KOPT-K1 (cell line): ENCODE measurements around the gene RPL23.

Experiments
- H3K27ac ChIP-seq: fragments of 200-600 bp; sonication (generic); 2 replicates; pipeline ENCODE4 v1.5.1; 2016; ENCODE audit warnings: antibody characterized with exemption, mild to moderate bottlenecking, low read depth, low read length; ENCODE audit not compliant: poor library complexity, severe bottlenecking
- H3K36me3 ChIP-seq: fragments of 200-600 bp; sonication (generic); 2 replicates; pipeline ENCODE4 v1.5.1; 2017; ENCODE audit warnings: antibody characterized with exemption, mild to moderate bottlenecking, low read length, moderate library complexity; ENCODE audit not compliant: insufficient read depth
- H3K9me3 ChIP-seq: fragments of 200-600 bp; sonication (generic); 2 replicates; pipeline ENCODE4 v1.5.1; 2017; ENCODE audit warnings: antibody characterized with exemption, low read length, mild to moderate bottlenecking; ENCODE audit not compliant: insufficient read depth, poor library complexity, severe bottlenecking

RPL23 gene

DNA sequence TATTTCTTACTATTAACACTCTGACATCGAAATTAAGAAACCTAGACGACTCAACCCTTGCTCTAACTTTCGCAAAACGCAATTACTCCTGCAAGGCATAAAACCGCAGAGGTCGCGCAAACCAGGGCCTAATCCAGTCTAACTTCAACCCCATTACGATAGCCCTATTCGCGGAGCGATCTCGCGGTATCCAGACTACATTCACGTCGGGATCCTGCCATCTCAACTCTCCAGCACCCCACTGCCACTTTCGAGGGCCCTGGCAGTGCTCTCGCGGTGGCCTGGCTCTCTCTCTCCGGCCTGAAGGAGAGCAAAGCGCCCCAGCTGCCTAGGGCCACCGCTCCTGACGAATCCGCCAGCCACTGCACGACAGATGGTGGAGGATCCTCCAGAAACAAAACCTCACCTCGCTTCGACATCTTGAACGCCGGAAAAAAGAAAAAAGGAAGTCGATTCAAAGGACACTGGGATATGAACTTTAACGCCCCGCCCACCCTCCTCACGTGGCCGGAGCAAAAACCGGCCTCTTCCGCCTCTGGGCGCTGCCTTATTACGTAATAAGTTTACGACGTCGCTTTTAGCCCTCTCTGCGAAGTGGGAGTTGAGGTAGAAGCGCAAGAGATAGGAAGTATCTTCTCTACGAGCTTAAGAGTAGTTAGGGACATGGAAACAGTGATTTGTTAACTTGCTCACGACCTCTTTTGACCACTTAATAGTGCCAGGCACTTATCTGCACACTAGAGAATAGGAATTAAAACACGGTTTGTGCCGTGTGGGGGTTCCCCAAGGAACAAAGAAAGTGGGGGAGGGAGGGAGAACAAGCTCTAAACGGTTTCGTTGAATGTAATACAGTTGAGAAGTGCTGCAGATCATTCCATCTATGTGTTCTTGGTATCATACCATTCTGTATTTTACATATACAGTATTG is at the start of gene RPL23:
Gene RPL23, minus strand, starts transcription at position 430 of the 928 bp plus-strand sequence. Its CDS starts 11 bp downstream, at position 419.
- Histone ChIP-seq H3K36me3 (peaks cover 46% of the 10 kb centered on the region), H3K9me3 (no peaks in the 10 kb centered on the region), H3K27ac (peak within 1 kb of the TSS; percentile 81)

DNA sequence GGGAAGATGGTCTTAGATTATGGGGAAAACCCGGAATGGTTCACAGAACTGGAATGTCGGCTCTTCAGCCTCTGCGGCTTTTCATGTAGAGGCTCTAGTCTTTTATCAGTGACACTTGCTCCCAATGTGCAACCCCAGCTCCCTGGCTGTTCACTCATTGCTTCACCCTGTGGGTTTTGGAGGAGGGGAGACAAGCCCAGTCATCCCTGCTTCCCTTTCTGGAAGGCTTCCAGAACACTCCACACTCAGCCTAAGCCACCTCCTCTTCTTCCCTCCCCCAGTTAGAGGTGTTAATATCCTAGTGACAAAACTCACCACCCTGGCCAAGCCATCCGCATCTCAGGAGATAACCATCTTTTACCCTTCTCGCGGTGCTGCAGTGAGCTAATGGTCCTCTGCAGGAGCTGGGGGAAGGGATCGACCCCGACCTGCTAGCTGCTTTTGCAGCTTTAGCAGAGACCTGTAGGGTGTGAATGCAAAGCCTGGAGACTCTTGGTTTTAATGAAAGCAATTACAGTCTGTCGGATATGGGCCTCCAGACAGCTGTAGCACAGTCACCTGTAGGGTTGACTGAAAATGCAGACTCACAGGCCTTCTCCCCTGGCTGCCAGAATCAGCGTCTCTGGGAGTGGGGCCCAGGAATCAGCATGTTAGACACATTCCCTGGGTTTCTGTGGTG is 47.6 kb upstream of the RPL23 start:
- H3K9me3 ChIP-seq, result no peaks in the 10 kb centered on the region
- peak overlapping the region; percentile 56 for H3K27ac ChIP-seq
- H3K36me3 ChIP-seq, result peaks cover 62% of the 10 kb centered on the region

- Histone ChIP-seq H3K27ac (peak overlapping the region; percentile 96), H3K9me3 (no peaks in the 10 kb centered on the region), H3K36me3 (peaks cover 64% of the 10 kb centered on the region)
Measured at GRCh38 chr17:38899421-38899820, 45.9 kb upstream of the RPL23 start.

GRCh38 chr17:38898812-38899348 is 45.4 kb upstream of the RPL23 start:
- no peaks in the 10 kb centered on the region for H3K9me3 ChIP-seq
- H3K36me3 ChIP-seq, result peaks cover 63% of the 10 kb centered on the region
- peak overlapping the region; percentile 96 for H3K27ac ChIP-seq

DNA sequence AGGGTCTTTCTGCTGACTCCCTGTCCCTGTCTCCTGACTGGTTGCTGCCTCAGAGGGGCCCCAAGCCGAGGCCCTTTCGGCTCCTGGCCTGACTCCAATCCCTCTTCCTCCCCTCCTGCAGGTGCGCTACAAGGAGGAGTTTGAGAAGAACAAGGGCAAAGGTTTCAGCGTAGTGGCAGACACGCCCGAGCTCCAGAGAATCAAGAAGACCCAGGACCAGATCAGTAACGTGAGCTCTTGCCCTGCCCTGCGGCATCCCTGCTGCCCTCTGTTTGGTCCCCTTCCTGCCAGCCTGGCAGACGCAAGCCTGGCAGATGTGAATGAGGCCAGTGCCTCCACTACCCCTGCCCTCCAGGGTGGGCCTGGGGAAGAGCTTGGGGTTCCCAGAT is 44.8 kb upstream of the RPL23 start:
- H3K36me3 ChIP-seq, result peaks cover 60% of the 10 kb centered on the region
- no peaks in the 10 kb centered on the region for H3K9me3 ChIP-seq
- H3K27ac ChIP-seq, result peak overlapping the region; percentile 96

DNA sequence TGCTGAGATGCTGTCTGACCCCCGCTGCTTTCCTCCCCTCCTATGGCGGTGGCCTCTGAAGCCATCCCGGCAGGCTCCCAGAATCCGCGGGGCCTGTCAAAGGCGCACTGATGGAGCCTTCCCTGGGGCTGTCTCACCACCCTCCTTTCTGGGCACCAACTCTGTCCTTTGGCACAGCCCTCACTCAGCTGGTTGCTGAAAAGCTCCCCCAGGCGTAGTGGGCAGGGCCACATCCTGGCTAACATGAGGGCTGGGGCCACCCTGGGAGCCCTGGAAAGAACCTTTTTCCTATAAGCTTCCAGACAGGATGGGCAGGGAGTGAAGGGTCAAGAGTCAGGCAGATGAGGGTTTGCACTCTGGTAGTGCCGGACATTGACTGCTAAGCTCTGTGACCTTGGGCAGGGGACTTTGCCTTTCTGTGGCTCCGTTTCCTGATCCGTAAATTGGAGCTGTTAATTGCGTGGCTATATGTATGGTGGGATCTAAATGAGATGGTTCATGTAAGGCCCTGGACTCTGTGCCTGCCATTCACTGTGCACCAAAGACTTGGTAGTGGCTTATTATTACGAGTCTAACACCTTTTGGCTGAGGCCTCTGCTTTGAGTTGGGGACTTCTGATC is 44.3 kb upstream of the RPL23 start:
- H3K27ac ChIP-seq, result peak overlapping the region; percentile 96
- no peaks in the 10 kb centered on the region for H3K9me3 ChIP-seq
- peaks cover 60% of the 10 kb centered on the region for H3K36me3 ChIP-seq

DNA sequence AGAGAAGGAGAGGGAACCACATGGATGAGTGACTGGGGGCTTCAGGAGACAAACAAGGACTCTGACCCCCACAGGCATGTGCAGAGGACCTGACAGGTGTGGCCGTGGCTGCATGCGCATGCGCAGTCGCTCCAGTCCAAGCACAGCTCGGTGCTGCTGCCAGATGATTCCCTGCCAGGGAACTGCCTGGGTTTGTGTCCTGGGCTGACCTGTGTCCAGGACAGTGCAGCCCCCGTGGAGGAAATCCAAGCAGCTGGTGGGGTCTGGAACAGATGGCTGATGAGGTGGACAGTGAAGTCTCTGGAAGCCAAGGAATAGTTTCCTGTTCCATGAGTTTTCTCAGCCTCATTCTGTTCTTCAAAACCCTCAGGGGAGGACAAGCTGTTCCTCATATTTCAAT is 43.7 kb upstream of the RPL23 start:
- Histone ChIP-seq H3K36me3 (peaks cover 61% of the 10 kb centered on the region), H3K27ac (peak overlapping the region; percentile 96), H3K9me3 (no peaks in the 10 kb centered on the region)

GRCh38 chr17:38896346-38896954 is 42.9 kb upstream of the RPL23 start:
- Histone ChIP-seq H3K9me3 (no peaks in the 10 kb centered on the region), H3K27ac (peak overlapping the region; percentile 96), H3K36me3 (peaks cover 65% of the 10 kb centered on the region)

DNA sequence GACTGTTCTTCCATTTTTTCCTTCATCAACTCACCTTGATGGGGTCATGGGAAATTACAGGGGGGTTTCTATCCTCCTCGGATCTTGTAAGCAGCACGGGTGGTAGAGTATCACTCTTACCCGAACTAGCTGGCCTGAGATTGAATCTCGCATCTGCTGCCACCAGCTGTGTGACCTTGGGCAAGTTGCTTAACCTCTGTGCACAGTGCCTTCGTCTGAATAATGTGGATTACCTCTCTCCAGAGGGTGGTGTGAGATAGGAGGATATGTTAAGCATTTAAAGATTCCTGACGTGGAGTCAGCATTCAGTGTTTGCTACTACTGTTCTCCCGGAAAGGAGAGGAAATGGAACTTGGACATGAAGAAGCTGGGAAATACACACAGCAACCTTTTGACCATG is 40.8 kb upstream of the RPL23 start:
- Histone ChIP-seq H3K27ac (peak overlapping the region; percentile 57), H3K9me3 (no peaks in the 10 kb centered on the region), H3K36me3 (peaks cover 73% of the 10 kb centered on the region)

- Histone ChIP-seq H3K36me3 (peaks cover 80% of the 10 kb centered on the region), H3K9me3 (no peaks in the 10 kb centered on the region), H3K27ac (peak overlapping the region; percentile 57)
Measured at GRCh38 chr17:38893607-38894006, 40.1 kb upstream of the RPL23 start.

DNA sequence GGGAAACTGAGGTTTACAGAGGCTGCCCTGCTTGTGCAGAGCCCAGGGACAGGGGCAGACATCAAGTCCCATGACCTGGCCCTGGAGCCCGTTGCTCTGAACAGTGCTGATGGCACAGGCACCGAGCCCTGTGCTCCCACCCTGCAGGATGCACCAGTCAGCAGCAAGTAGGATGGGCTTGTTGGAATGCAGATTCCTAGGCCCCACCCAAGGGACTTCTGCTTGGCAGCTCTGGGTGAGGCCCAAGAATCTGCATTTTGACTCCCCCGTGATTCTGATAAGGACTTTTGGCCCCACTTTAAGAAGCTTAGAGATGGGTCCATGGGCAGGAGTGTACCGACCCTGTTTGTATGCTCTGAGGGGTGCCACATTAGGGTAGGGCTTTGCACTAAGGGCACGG is 39.6 kb upstream of the RPL23 start:
- Histone ChIP-seq H3K36me3 (peaks cover 85% of the 10 kb centered on the region), H3K9me3 (no peaks in the 10 kb centered on the region), H3K27ac (peak overlapping the region; percentile 57)

GRCh38 chr17:38892620-38893019 is 39.1 kb upstream of the RPL23 start:
- H3K27ac ChIP-seq, result peak overlapping the region; percentile 52
- peaks cover 90% of the 10 kb centered on the region for H3K36me3 ChIP-seq
- H3K9me3 ChIP-seq, result no peaks in the 10 kb centered on the region

DNA sequence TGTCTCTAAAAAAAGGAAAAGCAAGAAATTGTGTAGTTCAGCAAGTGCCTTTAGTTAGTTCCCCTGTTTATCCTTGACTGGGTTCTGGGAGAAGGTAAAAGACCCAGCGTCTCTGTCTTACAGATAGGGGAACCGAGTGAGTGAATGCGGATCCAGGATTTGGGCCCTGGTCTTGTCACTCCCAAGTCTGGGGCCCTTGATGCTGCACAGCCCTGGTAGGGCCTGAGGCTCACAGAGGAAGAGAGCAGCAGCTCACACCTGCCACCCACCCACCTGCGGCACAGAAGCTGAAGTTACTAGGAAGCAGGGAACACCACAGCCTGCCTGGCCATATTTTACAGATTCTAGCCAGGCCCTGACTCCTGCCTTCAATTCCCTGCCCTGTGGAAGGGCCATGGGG is 38.6 kb upstream of the RPL23 start:
- Histone ChIP-seq H3K9me3 (no peaks in the 10 kb centered on the region), H3K36me3 (peaks cover 92% of the 10 kb centered on the region), H3K27ac (peak overlapping the region; percentile 52)

DNA sequence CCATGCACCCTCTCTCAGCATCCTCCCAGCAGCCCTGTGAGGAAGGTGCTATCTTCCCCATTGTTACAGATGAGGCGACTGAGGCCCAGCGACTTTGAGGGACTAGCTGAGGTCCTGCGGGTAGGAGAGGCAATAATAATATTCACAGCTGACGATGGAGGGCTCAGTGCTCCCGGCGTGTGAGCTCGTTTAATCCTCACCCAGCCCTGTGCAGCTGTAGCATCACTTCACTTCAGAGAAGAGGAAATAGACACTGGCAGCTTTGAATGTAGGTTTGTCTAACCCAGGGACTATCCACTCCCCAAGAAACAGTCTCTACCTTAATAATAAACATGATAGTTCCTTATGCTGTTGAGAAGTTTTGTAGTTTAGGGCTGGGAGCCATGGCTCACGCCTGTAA is 37.9 kb upstream of the RPL23 start:
- Histone ChIP-seq H3K9me3 (no peaks in the 10 kb centered on the region), H3K36me3 (peaks cover 92% of the 10 kb centered on the region)

DNA sequence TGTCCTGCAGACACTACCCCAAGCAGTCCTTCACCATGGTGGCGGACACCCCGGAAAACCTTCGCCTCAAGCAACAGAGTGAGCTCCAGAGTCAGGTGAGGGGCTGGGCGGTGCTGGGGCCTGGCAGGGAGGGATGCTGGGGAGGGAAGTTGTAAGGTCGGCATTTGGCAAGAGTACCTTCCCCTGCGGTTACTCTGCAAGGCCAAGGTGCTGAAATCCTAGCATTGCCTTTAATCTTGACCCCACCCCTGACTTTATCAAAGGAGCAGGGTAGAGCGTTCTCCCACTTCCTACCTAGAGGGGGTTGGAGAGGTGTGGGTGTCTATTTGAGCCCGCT is 36.9 kb upstream of the RPL23 start:
- Histone ChIP-seq H3K36me3 (peaks cover 92% of the 10 kb centered on the region), H3K9me3 (no peaks in the 10 kb centered on the region), H3K27ac (peak overlapping the region; percentile 52)

More for the DNA sequence above, 37.9 kb upstream of the RPL23 start:
- peak overlapping the region; percentile 52 for H3K27ac ChIP-seq
